Lower leg skin (tissue), 3 donors: ENCODE results near the gene MAST4.

ENCODE experiments used
- CTCF ChIP-seq, 3 donors: fragments of 450-650 bp; IDR thresholded peaks; one replicate each; pipeline ENCODE4 v1.5.1; 2016; ENCODE audit warnings: antibody characterized with exemption in 3 of 3, mild to moderate bottlenecking in 3 of 3, moderate library complexity in 2 of 3
- POLR2A ChIP-seq, 2 donors: fragments of 450-650 bp; IDR thresholded peaks; one replicate each; pipeline ENCODE4 v1.6.1; 2016 to 2017; ENCODE audit warnings: antibody characterized with exemption in 2 of 2, mild to moderate bottlenecking in 1 of 2, moderate library complexity in 1 of 2

- TF ChIP-seq CTCF (IDR thresholded peaks at IDR 0.05) (no peak), POLR2A (IDR thresholded peaks at IDR 0.05) (no peak)
Observed at GRCh38 chr5:66739951-66740350, 143.8 kb downstream of the MAST4 start.
